ENCODE data around the gene ADAM10. TPM values are rescaled to one million over a fixed set of nuclear protein-coding genes. Genes with fewer than 3 reads are reported as not detected.

The ADAM10 gene
- total RNA-seq, 1 donor from 2014 or later = 48.1 TPM

- no peaks in the 10 kb centered on the region for H3K9me3 ChIP-seq
- no peak overlapping the region for H3K4me3 ChIP-seq
- DNase-seq (ENCODE audit: extremely low spot score in 2 of 2) = no peak
- TF ChIP-seq CTCF (IDR thresholded peaks at IDR 0.05) (no peak), POLR2A (IDR thresholded peaks at IDR 0.05) (no peak), POLR2AphosphoS5 (IDR thresholded peaks at IDR 0.05; ENCODE audit: insufficient read depth in 1 of 2, low read depth in 1 of 2) (no peak)
- H3K36me3 ChIP-seq = no peaks in the 10 kb centered on the region
- H3K4me1 ChIP-seq = peaks cover 18% of the 10 kb centered on the region
- no peaks in the 10 kb centered on the region for H3K27me3 ChIP-seq
- no peak overlapping the region for H3K27ac ChIP-seq
- intact Hi-C loops (cut with DNase I) = no loop called here
These were observed 58.8 kb downstream of the ADAM10 start for GRCh38 chr15:58690703-58691102.

- Histone ChIP-seq H3K4me1 (peaks cover 18% of the 10 kb centered on the region), H3K27ac (no peak overlapping the region), H3K4me3 (no peak overlapping the region), H3K9me3 (no peaks in the 10 kb centered on the region), H3K36me3 (no peaks in the 10 kb centered on the region), H3K27me3 (no peaks in the 10 kb centered on the region)
- DNase-seq (ENCODE audit: extremely low spot score in 2 of 2) = no peak
- TF ChIP-seq POLR2AphosphoS5 (IDR thresholded peaks at IDR 0.05; ENCODE audit: insufficient read depth in 1 of 2, low read depth in 1 of 2) (no peak), POLR2A (IDR thresholded peaks at IDR 0.05) (no peak), CTCF (IDR thresholded peaks at IDR 0.05) (no peak)
- intact Hi-C loops (cut with DNase I) = no loop called here
These were observed 59.9 kb downstream of the ADAM10 start for GRCh38 chr15:58689646-58690045.

- H3K4me3 ChIP-seq = no peak overlapping the region
- intact Hi-C loops (cut with DNase I) = no loop called here
- DNase-seq (ENCODE audit: extremely low spot score in 2 of 2) = no peak
These were observed 63.2 kb downstream of the ADAM10 start for GRCh38 chr15:58686286-58686685.

GRCh38 chr15:58684751-58685150 is 64.8 kb downstream of the ADAM10 start:
- TF ChIP-seq POLR2AphosphoS5 (IDR thresholded peaks at IDR 0.05; ENCODE audit: insufficient read depth in 1 of 2, low read depth in 1 of 2) (no peak), CTCF (IDR thresholded peaks at IDR 0.05) (no peak), POLR2A (IDR thresholded peaks at IDR 0.05) (no peak)
- intact Hi-C loops (cut with DNase I) = no loop called here

More at GRCh38 chr15:58686286-58686685, 63.2 kb downstream of the ADAM10 start:
- Histone ChIP-seq H3K27me3 (no peaks in the 10 kb centered on the region), H3K27ac (no peak overlapping the region), H3K36me3 (no peaks in the 10 kb centered on the region), H3K4me1 (peaks cover 23% of the 10 kb centered on the region), H3K9me3 (no peaks in the 10 kb centered on the region)
- TF ChIP-seq POLR2A (IDR thresholded peaks at IDR 0.05) = no peak
- no peak for TF ChIP-seq POLR2AphosphoS5 (IDR thresholded peaks at IDR 0.05; ENCODE audit: insufficient read depth in 1 of 2, low read depth in 1 of 2)
- no peak for TF ChIP-seq CTCF (IDR thresholded peaks at IDR 0.05)

GRCh38 chr15:58684036-58684710 is 65.3 kb downstream of the ADAM10 start:
- H3K27me3 ChIP-seq = no peaks in the 10 kb centered on the region
- intact Hi-C loops (cut with DNase I) = no loop called here
- TF ChIP-seq CTCF (IDR thresholded peaks at IDR 0.05) (no peak), POLR2A (IDR thresholded peaks at IDR 0.05) (no peak), POLR2AphosphoS5 (IDR thresholded peaks at IDR 0.05; ENCODE audit: insufficient read depth in 1 of 2, low read depth in 1 of 2) (no peak)
- no peak overlapping the region for H3K4me3 ChIP-seq
- H3K36me3 ChIP-seq = no peaks in the 10 kb centered on the region
- H3K4me1 ChIP-seq = peaks cover 10% of the 10 kb centered on the region
- DNase-seq (ENCODE audit: extremely low spot score in 2 of 2) = no peak
- no peaks in the 10 kb centered on the region for H3K9me3 ChIP-seq
- H3K27ac ChIP-seq = no peak overlapping the region

More at GRCh38 chr15:58684751-58685150, 64.8 kb downstream of the ADAM10 start:
- H3K36me3 ChIP-seq = no peaks in the 10 kb centered on the region
- H3K9me3 ChIP-seq = no peaks in the 10 kb centered on the region
- no peak overlapping the region for H3K4me3 ChIP-seq
- peaks cover 13% of the 10 kb centered on the region for H3K4me1 ChIP-seq
- no peak overlapping the region for H3K27ac ChIP-seq
- DNase-seq (ENCODE audit: extremely low spot score in 2 of 2) = no peak
- no peaks in the 10 kb centered on the region for H3K27me3 ChIP-seq
